HG02885 (cell line): ENCODE results near the gene ZNF540.
A peak's percentile ranks its signal among the peaks of the same experiment; 100 is the strongest.
"Not testable (repeated sequence)": the region's sequence is repeated elsewhere in the genome, so short reads cannot be mapped to it uniquely, and the experiment has no call there.

Experiments used
- ATAC-seq: cut with Tn5 transposase; IDR thresholded peaks from one replicate; pipeline ENCODE4 v1.9.1; 2021; ENCODE audit warnings: mild to moderate bottlenecking; ENCODE audit not compliant: unreplicated experiment, poor library complexity

ZNF540 gene

GRCh38 chr19:37594304-37594981, at the start of gene ZNF540, which contains the start of gene ZNF571:
Gene ZNF540, plus strand, starts transcription at chr19:37594876. Its CDS starts 3,572 bp downstream, at chr19:37598448.
Gene ZNF571, minus strand, starts transcription at chr19:37594792. Its CDS starts 8,116 bp downstream, at chr19:37586676.
- peak; percentile 99 for ATAC-seq

- no peak for ATAC-seq
Measured at GRCh38 chr19:37551129-37551993, 43.3 kb upstream of the ZNF540 start.

GRCh38 chr19:37563518-37563917, 31.2 kb upstream of the ZNF540 start:
- no peak for ATAC-seq

- no peak for ATAC-seq
Measured at GRCh38 chr19:37564624-37565369, 29.9 kb upstream of the ZNF540 start.

GRCh38 chr19:37565370-37565669, 29.4 kb upstream of the ZNF540 start:
- ATAC-seq: no peak

GRCh38 chr19:37572203-37572602, 22.5 kb upstream of the ZNF540 start:
- no peak for ATAC-seq

GRCh38 chr19:37583340-37583739, 11.3 kb upstream of the ZNF540 start:
- ATAC-seq: no peak

GRCh38 chr19:37593996-37594303, 726 bp upstream of the ZNF540 start:
- no peak for ATAC-seq

- ATAC-seq: peak; percentile 20
Measured at GRCh38 chr19:37594982-37595382, 306 bp downstream of the ZNF540 start.

- ATAC-seq: no peak
Measured at GRCh38 chr19:37635076-37636056, 40.7 kb downstream of the ZNF540 start.

- ATAC-seq: no peak
Measured at GRCh38 chr19:37654118-37654517, 59.4 kb downstream of the ZNF540 start.

GRCh38 chr19:37654629-37655300, 60.1 kb downstream of the ZNF540 start:
- peak; percentile 48 for ATAC-seq

GRCh38 chr19:37655301-37655688, 60.6 kb downstream of the ZNF540 start, which contains the start of gene ZFP30:
Gene ZFP30, minus strand, starts transcription at chr19:37655465. Its CDS starts 7,643 bp downstream, at chr19:37647822.
- peak; percentile 70 for ATAC-seq

- peak; percentile 53 for ATAC-seq
Measured at GRCh38 chr19:37655689-37656371, 61.2 kb downstream of the ZNF540 start.

- not testable (repeated sequence) for ATAC-seq
Measured at GRCh38 chr19:37657157-37657556, 62.5 kb downstream of the ZNF540 start.
